ENCODE measurements around the gene FEM1A. TPM values are rescaled to one million over a fixed set of nuclear protein-coding genes. Genes with fewer than 3 reads are reported as not detected.
"Not testable (repeated sequence)": the region's sequence is repeated elsewhere in the genome, so short reads cannot be mapped to it uniquely, and the experiment has no call there.

Gene FEM1A
- total RNA-seq, 1 donor: 8.8 TPM

- H3K4me3 ChIP-seq (ENCODE audit: low read depth, low read length): not testable (repeated sequence)
Measured at GRCh38 chr19:4793278-4793677, 1.7 kb downstream of the FEM1A start.

GRCh38 chr19:4794971-4795370 is 3.4 kb downstream of the FEM1A start:
- H3K4me3 ChIP-seq (ENCODE audit: low read depth, low read length): no peak overlapping the region
- DNase-seq (ENCODE audit: low read depth): no peak
- TF ChIP-seq, protein P1, sequence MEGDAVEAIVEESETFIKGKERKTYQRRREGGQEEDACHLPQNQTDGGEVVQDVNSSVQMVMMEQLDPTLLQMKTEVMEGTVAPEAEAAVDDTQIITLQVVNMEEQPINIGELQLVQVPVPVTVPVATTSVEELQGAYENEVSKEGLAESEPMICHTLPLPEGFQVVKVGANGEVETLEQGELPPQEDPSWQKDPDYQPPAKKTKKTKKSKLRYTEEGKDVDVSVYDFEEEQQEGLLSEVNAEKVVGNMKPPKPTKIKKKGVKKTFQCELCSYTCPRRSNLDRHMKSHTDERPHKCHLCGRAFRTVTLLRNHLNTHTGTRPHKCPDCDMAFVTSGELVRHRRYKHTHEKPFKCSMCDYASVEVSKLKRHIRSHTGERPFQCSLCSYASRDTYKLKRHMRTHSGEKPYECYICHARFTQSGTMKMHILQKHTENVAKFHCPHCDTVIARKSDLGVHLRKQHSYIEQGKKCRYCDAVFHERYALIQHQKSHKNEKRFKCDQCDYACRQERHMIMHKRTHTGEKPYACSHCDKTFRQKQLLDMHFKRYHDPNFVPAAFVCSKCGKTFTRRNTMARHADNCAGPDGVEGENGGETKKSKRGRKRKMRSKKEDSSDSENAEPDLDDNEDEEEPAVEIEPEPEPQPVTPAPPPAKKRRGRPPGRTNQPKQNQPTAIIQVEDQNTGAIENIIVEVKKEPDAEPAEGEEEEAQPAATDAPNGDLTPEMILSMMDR (IDR thresholded peaks at IDR 0.05; ENCODE audit: insufficient read depth, low read length): no peak

More at GRCh38 chr19:4793278-4793677, 1.7 kb downstream of the FEM1A start:
- DNase-seq (ENCODE audit: low read depth): not testable (repeated sequence)

DNA sequence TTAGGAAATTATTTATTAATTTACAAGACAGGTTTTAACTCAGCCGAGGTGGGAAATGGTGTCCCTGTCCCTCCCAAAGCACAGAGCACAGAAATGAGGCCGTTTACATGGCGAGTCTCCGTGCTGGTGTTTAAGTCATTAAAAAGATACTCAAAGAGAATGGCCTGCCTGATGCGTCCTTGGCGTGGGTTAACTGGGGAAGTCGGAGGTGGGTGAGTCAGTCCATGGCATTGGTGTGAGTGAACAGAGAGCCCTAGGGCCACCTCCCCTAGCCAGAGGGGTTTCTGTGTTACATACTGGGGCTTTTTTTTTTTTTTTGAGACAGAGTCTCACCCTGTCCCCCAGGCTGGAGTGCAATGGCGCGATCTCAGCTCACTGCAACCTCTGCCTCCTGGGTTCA is 3.9 kb downstream of the FEM1A start:
- TF ChIP-seq, protein P1 (IDR thresholded peaks at IDR 0.05; ENCODE audit: insufficient read depth, low read length): no peak
- no peak overlapping the region for H3K4me3 ChIP-seq (ENCODE audit: low read depth, low read length)
- DNase-seq (ENCODE audit: low read depth): no peak

- no peak for DNase-seq (ENCODE audit: low read depth)
- H3K4me3 ChIP-seq (ENCODE audit: low read depth, low read length): no peak overlapping the region
- TF ChIP-seq, protein P1 (IDR thresholded peaks at IDR 0.05; ENCODE audit: insufficient read depth, low read length): no peak
Measured at GRCh38 chr19:4800591-4801081, 9.1 kb downstream of the FEM1A start.

DNA sequence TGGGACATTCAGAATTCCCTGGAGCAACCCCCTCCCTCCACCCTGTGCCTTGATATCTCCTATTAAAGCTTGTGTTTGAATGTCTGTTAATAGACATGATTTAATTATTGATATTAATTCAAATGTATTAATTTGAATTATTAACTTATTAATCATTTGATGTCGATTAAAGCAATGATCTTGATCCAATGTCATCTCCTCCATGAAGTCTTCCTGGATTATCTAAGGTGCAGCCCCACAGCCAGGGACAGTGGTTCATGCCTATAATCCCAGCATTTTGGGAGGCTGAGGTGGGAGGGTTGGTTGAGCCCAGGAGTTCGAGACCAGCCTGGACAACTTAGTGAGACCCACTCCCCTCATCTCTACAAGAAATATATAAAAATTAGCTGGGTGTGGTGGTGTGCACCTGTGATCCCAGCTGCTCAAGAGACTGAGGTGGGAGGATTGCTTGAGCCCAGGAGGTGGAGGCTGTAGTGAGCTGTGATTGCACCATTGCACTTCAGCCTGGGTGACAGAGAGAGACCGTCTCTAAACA is 9.6 kb downstream of the FEM1A start:
- TF ChIP-seq, protein P1 (IDR thresholded peaks at IDR 0.05; ENCODE audit: insufficient read depth, low read length): no peak
- H3K4me3 ChIP-seq (ENCODE audit: low read depth, low read length): no peak overlapping the region
- DNase-seq (ENCODE audit: low read depth): no peak

DNA sequence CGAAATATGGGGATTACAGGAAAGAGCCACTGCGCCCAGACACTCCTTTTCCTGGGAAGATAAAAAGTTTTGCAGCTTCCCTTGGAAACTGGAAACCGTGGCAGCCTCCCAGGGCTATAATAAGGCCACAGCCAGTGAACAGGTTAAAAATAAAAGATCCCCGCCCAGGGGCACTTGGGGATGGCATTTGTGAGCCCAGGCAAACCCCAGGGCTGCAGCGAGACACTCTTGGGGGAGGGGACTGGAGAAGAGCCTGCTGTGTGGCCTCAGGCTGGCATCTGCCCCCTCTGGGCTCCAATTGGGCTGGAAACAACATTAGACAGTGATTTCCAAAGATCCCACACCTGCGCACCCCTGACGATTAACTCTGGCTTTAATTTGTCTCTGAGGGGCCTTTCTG is 11.2 kb downstream of the FEM1A start:
- no peak overlapping the region for H3K4me3 ChIP-seq (ENCODE audit: low read depth, low read length)
- TF ChIP-seq, protein P1 (IDR thresholded peaks at IDR 0.05; ENCODE audit: insufficient read depth, low read length): no peak
- no peak for DNase-seq (ENCODE audit: low read depth)

DNA sequence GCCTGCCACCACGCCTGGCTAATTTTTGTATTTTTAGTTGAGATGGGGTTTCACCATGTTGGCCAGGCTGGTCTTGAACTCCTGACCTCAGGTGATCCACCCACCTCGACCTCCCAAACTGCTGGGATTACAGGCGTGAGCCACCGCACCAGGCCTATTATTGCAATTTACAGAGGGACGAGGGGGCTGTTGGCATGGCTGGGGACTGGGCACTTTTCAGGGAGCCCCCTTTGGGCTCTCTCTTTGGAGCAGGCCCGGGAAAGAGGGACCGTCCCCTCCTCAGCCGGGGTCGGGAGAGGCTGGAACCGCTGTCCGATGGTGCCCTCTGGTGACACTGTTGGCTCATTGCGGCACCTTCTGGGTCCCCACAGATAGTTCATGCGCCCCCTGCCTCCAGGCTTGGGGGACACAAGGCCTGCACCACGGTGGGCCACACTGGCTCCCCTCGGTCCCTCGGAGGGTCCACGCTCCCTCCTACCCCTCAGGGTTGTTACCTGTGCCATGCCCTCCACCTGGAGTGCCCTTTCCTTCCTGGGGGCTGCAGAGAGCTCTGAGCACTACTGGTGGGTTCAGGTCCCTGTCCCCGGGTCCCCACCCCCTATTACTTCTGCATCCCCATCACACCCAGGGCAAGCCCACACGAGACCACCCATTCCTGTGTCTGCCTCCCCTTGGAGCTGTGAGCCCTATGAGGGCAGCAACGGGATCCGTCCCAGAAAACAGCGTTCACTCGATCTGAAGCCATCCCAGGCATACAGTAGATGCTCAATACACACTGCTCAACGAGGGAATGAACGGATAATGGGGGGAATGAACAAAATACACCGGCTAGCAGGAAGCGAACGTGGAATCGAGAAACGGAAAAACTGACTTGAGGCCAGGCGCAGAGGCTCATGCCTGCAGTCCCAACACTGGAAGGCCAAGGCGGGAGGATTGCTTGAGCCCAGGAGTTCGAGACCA is 12.5 kb downstream of the FEM1A start:
- peak; percentile 33 for DNase-seq (ENCODE audit: low read depth)
- H3K4me3 ChIP-seq (ENCODE audit: low read depth, low read length): no peak overlapping the region
- TF ChIP-seq, protein P1 (IDR thresholded peaks at IDR 0.05; ENCODE audit: insufficient read depth, low read length): peak; percentile 74

- not testable (repeated sequence) for H3K4me3 ChIP-seq (ENCODE audit: low read depth, low read length); DNase-seq (ENCODE audit: low read depth)
Measured at GRCh38 chr19:4805140-4805539, 13.6 kb downstream of the FEM1A start.

All from fibroblast of the aortic adventitia (primary cell).